Esophagus squamous epithelium (tissue), 4 donors: Measurements from ENCODE around the gene STRIP2.

Experiments used
- POLR2A ChIP-seq, 4 donors: fragments of 450-650 bp; IDR thresholded peaks; one replicate each; pipeline ENCODE4 v1.6.1; 2017; ENCODE audit warnings: antibody characterized with exemption in 4 of 4, mild to moderate bottlenecking in 4 of 4, moderate library complexity in 3 of 4
- TF ChIP-seq, protein P1 (sequence below), 6 experiments: fragments of 450-650 bp in 4 of 6; fragments of 200-600 bp in 2 of 6; sonication (generic) in 2 of 6; IDR thresholded peaks; one replicate each; pipeline ENCODE4 v1.5.1; 2016 to 2019; ENCODE audit warnings: antibody characterized with exemption in 6 of 6, mild to moderate bottlenecking in 4 of 6, moderate library complexity in 4 of 6

DNA sequence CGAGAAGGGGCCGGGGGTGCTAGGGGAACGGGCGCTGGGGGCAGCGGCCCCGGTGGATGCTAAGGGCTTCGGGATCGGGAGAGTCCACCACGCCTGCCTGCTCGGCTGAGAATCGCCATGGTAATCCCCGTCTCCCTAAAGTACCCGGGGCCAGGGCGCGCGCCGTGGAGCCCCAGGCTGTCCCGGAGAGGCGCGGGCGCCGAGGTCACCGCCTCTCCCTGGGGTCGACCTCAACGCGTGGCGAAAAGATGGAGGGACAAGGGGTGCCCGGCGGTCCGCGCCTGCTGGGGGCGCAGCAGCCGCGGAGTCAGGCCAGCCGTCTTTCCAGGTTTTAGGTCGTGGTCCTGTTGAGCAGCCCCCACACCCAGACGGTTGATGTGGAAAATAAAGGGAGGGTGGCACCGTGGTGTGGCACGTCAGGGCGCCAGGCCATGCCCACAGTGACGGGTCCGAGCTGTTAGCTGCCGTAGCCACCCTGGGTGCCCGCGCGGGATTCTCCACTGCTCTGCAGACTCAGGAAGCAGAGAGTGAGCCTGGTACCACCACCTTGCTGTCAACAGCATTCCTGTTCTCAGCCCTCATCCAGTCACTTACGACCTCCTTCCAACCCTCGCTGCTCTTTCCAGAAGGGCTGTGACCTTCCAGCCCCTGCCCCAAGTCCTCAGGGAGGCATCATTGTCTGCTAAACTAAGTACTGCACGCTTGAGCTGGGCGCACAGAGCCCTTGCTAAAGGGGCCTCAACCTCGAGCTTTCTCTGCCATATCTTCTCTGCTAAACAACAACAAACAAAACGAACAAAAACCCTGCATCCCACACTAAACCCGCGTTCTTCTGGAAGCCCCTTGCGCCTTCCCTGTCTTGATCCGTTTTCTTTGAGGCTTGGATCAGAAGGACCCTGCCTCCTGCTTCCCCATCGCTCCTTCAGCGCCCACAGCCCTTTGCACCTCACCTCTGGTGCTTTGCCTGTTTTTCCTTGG lies 68.8 kb downstream of the STRIP2 start:
- TF ChIP-seq, protein P1, sequence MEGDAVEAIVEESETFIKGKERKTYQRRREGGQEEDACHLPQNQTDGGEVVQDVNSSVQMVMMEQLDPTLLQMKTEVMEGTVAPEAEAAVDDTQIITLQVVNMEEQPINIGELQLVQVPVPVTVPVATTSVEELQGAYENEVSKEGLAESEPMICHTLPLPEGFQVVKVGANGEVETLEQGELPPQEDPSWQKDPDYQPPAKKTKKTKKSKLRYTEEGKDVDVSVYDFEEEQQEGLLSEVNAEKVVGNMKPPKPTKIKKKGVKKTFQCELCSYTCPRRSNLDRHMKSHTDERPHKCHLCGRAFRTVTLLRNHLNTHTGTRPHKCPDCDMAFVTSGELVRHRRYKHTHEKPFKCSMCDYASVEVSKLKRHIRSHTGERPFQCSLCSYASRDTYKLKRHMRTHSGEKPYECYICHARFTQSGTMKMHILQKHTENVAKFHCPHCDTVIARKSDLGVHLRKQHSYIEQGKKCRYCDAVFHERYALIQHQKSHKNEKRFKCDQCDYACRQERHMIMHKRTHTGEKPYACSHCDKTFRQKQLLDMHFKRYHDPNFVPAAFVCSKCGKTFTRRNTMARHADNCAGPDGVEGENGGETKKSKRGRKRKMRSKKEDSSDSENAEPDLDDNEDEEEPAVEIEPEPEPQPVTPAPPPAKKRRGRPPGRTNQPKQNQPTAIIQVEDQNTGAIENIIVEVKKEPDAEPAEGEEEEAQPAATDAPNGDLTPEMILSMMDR (IDR thresholded peaks at IDR 0.05): no peak
- no peak for TF ChIP-seq POLR2A (IDR thresholded peaks at IDR 0.05)
